ENCODE measurements around the gene PRKCH.
A peak's percentile ranks its signal among the peaks of the same experiment; 100 is the strongest.

Gene PRKCH

DNA sequence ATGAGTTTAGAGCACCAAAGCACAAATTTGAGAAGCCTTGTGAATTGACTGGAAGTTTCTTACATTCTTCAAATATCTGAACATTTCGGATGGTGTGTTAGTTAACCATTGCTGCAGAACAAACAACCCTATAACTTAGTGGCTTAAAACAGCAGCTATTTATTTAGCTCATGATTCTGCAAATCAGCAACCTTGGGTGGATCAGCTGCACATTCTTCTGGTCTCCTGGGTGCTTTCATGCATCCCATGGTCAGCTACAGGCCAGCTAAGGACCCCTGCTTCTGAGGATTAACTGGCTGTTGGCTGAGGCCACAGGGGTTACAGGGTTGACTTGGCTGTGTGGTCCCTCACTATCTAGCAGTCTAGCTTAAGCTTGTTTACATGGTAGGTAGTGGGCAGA, 260.0 kb downstream of the PRKCH start:
- Mint-ChIP-seq H3K27me3 (ENCODE audit: low read depth, poor library complexity) (peaks cover 3% of the 10 kb centered on the region), H3K9me3 (no peaks in the 10 kb centered on the region), H3K4me3 (no peak overlapping the region), H3K36me3 (ENCODE audit: low read depth) (no peaks in the 10 kb centered on the region), H3K4me1 (peaks cover 46% of the 10 kb centered on the region), H3K27ac (no peak overlapping the region)
- TF ChIP-seq, protein P1, sequence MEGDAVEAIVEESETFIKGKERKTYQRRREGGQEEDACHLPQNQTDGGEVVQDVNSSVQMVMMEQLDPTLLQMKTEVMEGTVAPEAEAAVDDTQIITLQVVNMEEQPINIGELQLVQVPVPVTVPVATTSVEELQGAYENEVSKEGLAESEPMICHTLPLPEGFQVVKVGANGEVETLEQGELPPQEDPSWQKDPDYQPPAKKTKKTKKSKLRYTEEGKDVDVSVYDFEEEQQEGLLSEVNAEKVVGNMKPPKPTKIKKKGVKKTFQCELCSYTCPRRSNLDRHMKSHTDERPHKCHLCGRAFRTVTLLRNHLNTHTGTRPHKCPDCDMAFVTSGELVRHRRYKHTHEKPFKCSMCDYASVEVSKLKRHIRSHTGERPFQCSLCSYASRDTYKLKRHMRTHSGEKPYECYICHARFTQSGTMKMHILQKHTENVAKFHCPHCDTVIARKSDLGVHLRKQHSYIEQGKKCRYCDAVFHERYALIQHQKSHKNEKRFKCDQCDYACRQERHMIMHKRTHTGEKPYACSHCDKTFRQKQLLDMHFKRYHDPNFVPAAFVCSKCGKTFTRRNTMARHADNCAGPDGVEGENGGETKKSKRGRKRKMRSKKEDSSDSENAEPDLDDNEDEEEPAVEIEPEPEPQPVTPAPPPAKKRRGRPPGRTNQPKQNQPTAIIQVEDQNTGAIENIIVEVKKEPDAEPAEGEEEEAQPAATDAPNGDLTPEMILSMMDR (IDR thresholded peaks at IDR 0.05), result no peak
- no peak for DNase-seq

DNA sequence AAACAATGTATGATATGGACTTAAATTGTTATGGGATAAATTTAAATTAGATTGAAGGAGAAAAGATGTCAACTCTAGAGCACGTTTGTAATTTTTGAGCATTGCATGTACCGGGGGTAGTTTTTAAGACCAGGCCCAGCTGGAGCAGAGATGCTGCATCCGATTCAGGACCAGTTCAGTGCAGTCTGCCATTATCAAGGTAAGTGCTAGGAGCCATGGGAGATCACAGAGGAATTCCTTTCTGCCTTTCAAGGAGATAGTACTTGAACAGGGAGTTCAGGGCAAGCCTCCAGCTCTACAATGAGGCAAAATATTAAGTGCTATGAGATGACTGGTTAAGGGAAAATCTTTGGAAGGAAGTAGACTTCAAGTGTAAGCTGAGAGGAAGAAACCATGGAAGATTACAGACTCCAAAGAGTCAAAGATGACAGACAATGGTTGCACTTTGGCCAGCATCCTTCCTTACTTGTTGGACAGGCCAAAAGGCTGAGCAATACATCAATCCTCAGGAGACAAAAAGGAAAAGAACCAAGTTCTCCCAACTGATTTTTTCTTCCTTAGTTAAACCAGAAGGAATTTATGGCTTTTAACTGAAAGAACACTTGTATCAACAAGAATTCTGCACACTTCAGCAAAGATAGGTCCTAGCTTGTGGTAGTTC, 260.7 kb downstream of the PRKCH start:
- Mint-ChIP-seq H3K4me1 (peaks cover 51% of the 10 kb centered on the region), H3K36me3 (ENCODE audit: low read depth) (no peaks in the 10 kb centered on the region), H3K27me3 (ENCODE audit: low read depth, poor library complexity) (peaks cover 3% of the 10 kb centered on the region), H3K4me3 (no peak overlapping the region), H3K9me3 (no peaks in the 10 kb centered on the region), H3K27ac (peak overlapping the region; percentile 60)
- no peak for DNase-seq
- TF ChIP-seq, protein P1 (IDR thresholded peaks at IDR 0.05), result no peak

DNA sequence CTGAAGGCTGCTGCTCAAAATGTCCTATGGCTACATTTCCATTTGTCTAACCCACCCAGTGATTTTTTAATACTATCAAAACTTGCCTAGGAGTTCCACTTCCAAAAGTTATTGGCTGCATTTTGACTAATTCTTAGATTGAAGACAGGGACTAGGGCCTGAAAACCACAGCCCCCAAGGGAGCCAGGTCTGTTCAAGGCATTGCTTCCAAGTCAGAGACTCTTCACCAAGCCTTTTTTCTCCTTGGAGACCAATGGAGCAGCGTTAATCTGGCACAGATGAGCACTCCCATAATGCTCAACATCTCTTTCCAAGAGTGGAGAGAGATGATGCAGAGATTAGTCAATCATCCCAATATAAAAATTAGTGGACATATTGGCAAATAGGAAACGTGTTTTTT, 261.4 kb downstream of the PRKCH start:
- Mint-ChIP-seq H3K4me3 (no peak overlapping the region), H3K27me3 (ENCODE audit: low read depth, poor library complexity) (peaks cover 3% of the 10 kb centered on the region), H3K36me3 (ENCODE audit: low read depth) (no peaks in the 10 kb centered on the region), H3K9me3 (no peaks in the 10 kb centered on the region), H3K27ac (no peak overlapping the region), H3K4me1 (peaks cover 52% of the 10 kb centered on the region)
- DNase-seq, result no peak
- TF ChIP-seq, protein P1 (IDR thresholded peaks at IDR 0.05), result no peak

DNA sequence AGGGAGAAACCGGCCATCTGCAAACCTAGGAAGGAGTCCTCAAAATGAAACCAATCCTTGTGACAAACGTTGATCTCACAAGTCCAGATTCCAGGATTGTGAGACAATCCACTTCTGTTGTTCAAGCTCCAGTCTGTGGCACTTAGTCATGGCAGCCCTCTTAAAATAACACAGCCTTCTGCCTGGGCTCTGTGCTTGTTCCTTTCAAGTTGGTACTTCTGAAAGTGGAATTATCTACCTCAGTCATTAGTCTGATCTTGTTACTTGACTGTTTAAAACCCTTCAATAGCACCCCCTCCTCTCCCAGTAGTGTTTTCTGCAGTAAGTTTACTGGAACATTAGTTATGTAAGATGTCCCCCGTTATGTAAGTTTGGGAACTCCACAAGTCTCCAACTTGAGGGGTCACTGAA, 263.0 kb downstream of the PRKCH start:
- H3K27me3 Mint-ChIP-seq (ENCODE audit: low read depth, poor library complexity), result peaks cover 4% of the 10 kb centered on the region
- H3K36me3 Mint-ChIP-seq (ENCODE audit: low read depth), result no peaks in the 10 kb centered on the region
- H3K4me3 Mint-ChIP-seq, result no peak overlapping the region
- DNase-seq, result no peak
- no peaks in the 10 kb centered on the region for H3K9me3 Mint-ChIP-seq
- no peak overlapping the region for H3K27ac Mint-ChIP-seq
- TF ChIP-seq, protein P1 (IDR thresholded peaks at IDR 0.05), result no peak
- H3K4me1 Mint-ChIP-seq, result peaks cover 67% of the 10 kb centered on the region

DNA sequence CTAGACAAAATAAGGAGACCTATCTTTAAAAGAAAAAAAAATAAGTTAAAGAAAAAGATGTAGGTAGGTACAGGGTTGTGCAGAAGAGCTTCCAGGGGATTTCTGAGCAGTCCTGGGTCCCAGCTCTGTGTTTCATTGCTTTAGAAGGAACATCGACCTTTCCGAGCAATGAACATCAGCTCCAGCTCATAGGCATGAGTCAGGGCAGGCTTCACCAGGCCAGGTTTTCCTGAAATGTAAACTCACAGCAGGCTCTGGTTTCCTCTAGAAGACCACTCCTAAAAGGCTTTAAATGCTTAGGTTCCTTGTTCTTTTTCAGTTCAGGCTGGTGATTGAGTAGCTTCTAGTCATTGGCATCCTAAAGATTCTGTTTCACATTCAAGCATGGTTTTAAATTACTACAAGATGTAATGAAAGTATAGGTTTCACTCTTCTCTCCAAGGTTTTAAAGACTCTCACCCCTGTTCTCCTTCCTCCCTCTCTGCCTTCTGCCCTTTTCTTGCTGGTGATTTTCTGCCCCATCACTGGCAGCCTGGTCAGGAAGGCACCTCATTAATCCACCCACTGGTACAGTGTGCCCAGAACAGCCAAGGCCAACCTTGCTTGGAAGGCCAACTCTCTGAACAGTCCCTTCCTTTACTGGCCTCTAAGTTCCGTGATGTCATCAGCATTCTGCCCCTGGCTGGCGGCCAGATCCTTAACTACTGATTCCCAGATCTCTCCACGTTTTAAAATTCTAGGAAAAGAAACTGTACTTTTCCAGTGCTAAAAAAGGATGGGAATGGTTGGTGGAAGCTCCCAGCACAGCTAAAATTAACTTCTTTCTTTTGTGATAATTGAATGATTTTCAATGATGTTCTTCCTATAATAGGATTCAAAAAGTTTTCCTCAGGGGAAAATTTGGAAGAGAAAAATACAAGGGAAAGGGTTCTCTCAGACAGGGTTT, 264.5 kb downstream of the PRKCH start:
- Mint-ChIP-seq H3K9me3 (no peaks in the 10 kb centered on the region), H3K27me3 (ENCODE audit: low read depth, poor library complexity) (peaks cover 4% of the 10 kb centered on the region), H3K4me3 (peak overlapping the region; percentile 22), H3K4me1 (peaks cover 73% of the 10 kb centered on the region), H3K27ac (peak overlapping the region; percentile 77), H3K36me3 (ENCODE audit: low read depth) (no peaks in the 10 kb centered on the region)
- TF ChIP-seq, protein P1 (IDR thresholded peaks at IDR 0.05), result no peak
- DNase-seq, result no peak

Data from nephron progenitor cell (in vitro differentiated cells).